ENCODE measurements around the gene PRKCA.

- no peak for TF ChIP-seq TAF1 (conservative IDR thresholded peaks at IDR 0.05)
- no peak for TF ChIP-seq CTCF (IDR thresholded peaks at IDR 0.05; ENCODE audit: low read depth, low read length, missing input control)
- no peak for TF ChIP-seq MAX (IDR thresholded peaks at IDR 0.05)
- no peak for TF ChIP-seq RXRA (IDR thresholded peaks at IDR 0.05)
- TF ChIP-seq REST (IDR thresholded peaks at IDR 0.05), result no peak
Observed at GRCh38 chr17:66365903-66366302, 63.5 kb downstream of the PRKCA start.

Data from liver (tissue), 3 donors.